ENCODE results near the gene CCDC9B.

DNA sequence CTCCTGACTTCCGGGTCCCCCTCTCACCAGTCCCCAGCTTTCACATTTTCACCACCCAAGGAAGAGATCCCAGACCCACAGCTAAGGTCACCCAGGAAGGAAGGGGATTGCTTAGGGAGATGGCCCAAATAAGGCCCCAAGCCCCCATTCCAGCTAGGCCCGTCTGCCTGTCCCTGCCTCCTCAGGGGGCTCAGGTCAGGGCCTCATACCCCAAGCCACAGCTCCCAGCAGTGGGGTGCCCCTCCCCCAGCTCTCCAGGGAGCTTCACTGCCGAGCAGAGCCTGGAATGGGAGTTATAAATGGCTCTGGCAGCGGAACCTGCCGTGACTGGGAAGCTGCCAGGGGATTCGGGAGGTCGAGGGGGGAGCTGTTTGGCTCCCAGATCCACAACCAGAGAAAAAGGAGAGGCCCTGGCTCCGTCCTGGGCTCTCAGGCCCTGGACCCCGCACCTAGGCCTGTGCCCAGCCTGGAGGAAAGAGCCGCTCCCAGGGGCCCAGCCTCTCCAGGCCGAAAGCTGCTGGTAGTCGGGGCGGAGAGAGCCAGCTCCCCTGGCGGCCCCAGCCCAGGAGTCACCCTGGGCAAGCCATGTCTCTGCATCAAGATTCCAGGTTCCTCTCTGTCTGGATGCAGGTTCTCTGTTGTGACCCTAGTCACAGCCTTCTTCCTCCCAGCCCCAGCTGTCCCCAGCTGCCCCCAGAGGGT lies 550 bp downstream of the CCDC9B start:
- no peak for TF ChIP-seq POLR2A (IDR thresholded peaks at IDR 0.05)
- TF ChIP-seq EP300 (IDR thresholded peaks at IDR 0.05) = peak in 1 of 4 donors; percentile 29
- TF ChIP-seq, protein P1, sequence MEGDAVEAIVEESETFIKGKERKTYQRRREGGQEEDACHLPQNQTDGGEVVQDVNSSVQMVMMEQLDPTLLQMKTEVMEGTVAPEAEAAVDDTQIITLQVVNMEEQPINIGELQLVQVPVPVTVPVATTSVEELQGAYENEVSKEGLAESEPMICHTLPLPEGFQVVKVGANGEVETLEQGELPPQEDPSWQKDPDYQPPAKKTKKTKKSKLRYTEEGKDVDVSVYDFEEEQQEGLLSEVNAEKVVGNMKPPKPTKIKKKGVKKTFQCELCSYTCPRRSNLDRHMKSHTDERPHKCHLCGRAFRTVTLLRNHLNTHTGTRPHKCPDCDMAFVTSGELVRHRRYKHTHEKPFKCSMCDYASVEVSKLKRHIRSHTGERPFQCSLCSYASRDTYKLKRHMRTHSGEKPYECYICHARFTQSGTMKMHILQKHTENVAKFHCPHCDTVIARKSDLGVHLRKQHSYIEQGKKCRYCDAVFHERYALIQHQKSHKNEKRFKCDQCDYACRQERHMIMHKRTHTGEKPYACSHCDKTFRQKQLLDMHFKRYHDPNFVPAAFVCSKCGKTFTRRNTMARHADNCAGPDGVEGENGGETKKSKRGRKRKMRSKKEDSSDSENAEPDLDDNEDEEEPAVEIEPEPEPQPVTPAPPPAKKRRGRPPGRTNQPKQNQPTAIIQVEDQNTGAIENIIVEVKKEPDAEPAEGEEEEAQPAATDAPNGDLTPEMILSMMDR (IDR thresholded peaks at IDR 0.05) = no peak
- TF ChIP-seq POLR2AphosphoS5 (IDR thresholded peaks at IDR 0.05) = peak in 1 of 2 donors; percentile 18

All from upper lobe of left lung (tissue), 4 donors.